HEK293 (cell line): ENCODE measurements around the gene COL1A1.

ENCODE experiments used
- BCL11A ChIP-seq: fragments of 450-650 bp; formaldehyde crosslinking; IDR thresholded peaks from 2 replicates; pipeline ENCODE4 v1.5.1; 2016; ENCODE audit warnings: low read depth, missing biosample characterization, missing genetic modification characterization
- BCL11B ChIP-seq: fragments of 450-650 bp; formaldehyde crosslinking; IDR thresholded peaks from 2 replicates; pipeline ENCODE4 v1.5.1; 2016; ENCODE audit warnings: low read depth, missing biosample characterization, missing genetic modification characterization
- GLIS1 ChIP-seq: fragments of 450-650 bp; formaldehyde crosslinking; IDR thresholded peaks from 2 replicates; pipeline ENCODE4 v1.5.1; 2016; ENCODE audit warnings: missing biosample characterization, missing genetic modification characterization
- IKZF3 ChIP-seq: fragments of 450-650 bp; IDR thresholded peaks from 2 replicates; pipeline ENCODE4 v1.5.0; 2018; ENCODE audit warnings: missing biosample characterization, mild to moderate bottlenecking, missing genetic modification characterization, moderate library complexity
- KLF7 ChIP-seq: fragments of 450-650 bp; formaldehyde crosslinking; IDR thresholded peaks from 2 replicates; pipeline ENCODE4 v1.5.1; 2016; ENCODE audit warnings: missing biosample characterization, missing genetic modification characterization, borderline replicate concordance
- KLF9 ChIP-seq: fragments of 450-650 bp; formaldehyde crosslinking; IDR thresholded peaks from 2 replicates; pipeline ENCODE4 v1.5.1; 2016; ENCODE audit warnings: missing biosample characterization, missing genetic modification characterization, low read depth
- PRDM1 ChIP-seq: fragments of 450-650 bp; formaldehyde crosslinking; IDR thresholded peaks from 2 replicates; pipeline ENCODE4; 2016; ENCODE audit warnings: missing biosample characterization, missing genetic modification characterization
- REST ChIP-seq: fragments of 450-650 bp; formaldehyde crosslinking; IDR thresholded peaks from 2 replicates; pipeline ENCODE4 v1.5.1; 2016; ENCODE audit warnings: missing biosample characterization, missing genetic modification characterization
- ZBTB11 ChIP-seq: fragments of 450-650 bp; formaldehyde crosslinking; conservative IDR thresholded peaks from 2 replicates; pipeline ENCODE4 v1.5.1; 2016; ENCODE audit warnings: low read depth, missing biosample characterization, missing genetic modification characterization
- ZBTB21 ChIP-seq: fragments of 450-650 bp; formaldehyde crosslinking; IDR thresholded peaks from 2 replicates; pipeline ENCODE4 v1.5.1; 2017; ENCODE audit warnings: missing biosample characterization, missing genetic modification characterization
- ZIC2 ChIP-seq: fragments of 450-650 bp; formaldehyde crosslinking; IDR thresholded peaks from 2 replicates; pipeline ENCODE4 v1.5.1; 2016; ENCODE audit warnings: missing biosample characterization, missing genetic modification characterization
- ZNF114 ChIP-seq: fragments of 450-650 bp; formaldehyde crosslinking; IDR thresholded peaks from 2 replicates; pipeline ENCODE4 v1.5.0; 2017; ENCODE audit warnings: missing biosample characterization, missing genetic modification characterization
- ZNF174 ChIP-seq: fragments of 450-650 bp; formaldehyde crosslinking; IDR thresholded peaks from 2 replicates; pipeline ENCODE4 v1.5.0; 2017; ENCODE audit warnings: missing biosample characterization, mild to moderate bottlenecking, missing genetic modification characterization
- ZNF18 ChIP-seq: fragments of 450-650 bp; formaldehyde crosslinking; IDR thresholded peaks from 2 replicates; pipeline ENCODE4 v1.5.1; 2016; ENCODE audit warnings: missing biosample characterization, missing genetic modification characterization
- ZNF248 ChIP-seq: fragments of 450-650 bp; formaldehyde crosslinking; IDR thresholded peaks from 2 replicates; pipeline ENCODE4 v1.5.1; 2017; ENCODE audit warnings: missing biosample characterization, missing genetic modification characterization
- ZNF335 ChIP-seq: fragments of 450-650 bp; formaldehyde crosslinking; conservative IDR thresholded peaks from 2 replicates; pipeline ENCODE4 v1.5.1; 2016; ENCODE audit warnings: missing biosample characterization, missing genetic modification characterization
- ZNF366 ChIP-seq: fragments of 450-650 bp; formaldehyde crosslinking; conservative IDR thresholded peaks from 2 replicates; pipeline ENCODE4 v1.5.1; 2016; ENCODE audit warnings: missing biosample characterization, missing genetic modification characterization
- ZNF398 ChIP-seq: fragments of 450-650 bp; formaldehyde crosslinking; IDR thresholded peaks from 2 replicates; pipeline ENCODE4 v1.5.1; 2017; ENCODE audit warnings: missing biosample characterization, missing genetic modification characterization
- ZNF426 ChIP-seq: fragments of 450-650 bp; formaldehyde crosslinking; IDR thresholded peaks from 2 replicates; pipeline ENCODE4 v1.5.1; 2017; ENCODE audit warnings: missing biosample characterization, missing genetic modification characterization, mild to moderate bottlenecking, inconsistent platforms, moderate library complexity
- ZNF610 ChIP-seq: fragments of 450-650 bp; formaldehyde crosslinking; IDR thresholded peaks from 2 replicates; pipeline ENCODE4 v1.5.1; 2016; ENCODE audit warnings: missing biosample characterization, missing genetic modification characterization, borderline replicate concordance
- ZNF660 ChIP-seq: fragments of 450-650 bp; IDR thresholded peaks from 2 replicates; pipeline ENCODE4 v1.5.1; 2018; ENCODE audit warnings: missing biosample characterization, mild to moderate bottlenecking, missing genetic modification characterization
- ZNF670 ChIP-seq: fragments of 450-650 bp; formaldehyde crosslinking; IDR thresholded peaks from 2 replicates; pipeline ENCODE4 v1.5.1; 2016; ENCODE audit warnings: missing biosample characterization, missing genetic modification characterization, low read depth
- ZNF777 ChIP-seq: fragments of 450-650 bp; formaldehyde crosslinking; IDR thresholded peaks from 2 replicates; pipeline ENCODE4 v1.5.1; 2017; ENCODE audit warnings: missing biosample characterization, missing genetic modification characterization, borderline replicate concordance
- ZNF843 ChIP-seq: fragments of 450-650 bp; formaldehyde crosslinking; IDR thresholded peaks from 2 replicates; pipeline ENCODE4 v1.5.1; 2016; ENCODE audit warnings: missing biosample characterization, missing genetic modification characterization
- ZXDB ChIP-seq: fragments of 450-650 bp; formaldehyde crosslinking; IDR thresholded peaks from 2 replicates; pipeline ENCODE4 v1.5.1; 2016; ENCODE audit warnings: missing biosample characterization, missing genetic modification characterization

COL1A1 gene

GRCh38 chr17:50151937-50152547 lies 49.4 kb downstream of the COL1A1 start (continued):
- TF ChIP-seq GLIS1: peak; percentile 76
- TF ChIP-seq KLF9 (tag by site-specific recombination): peak; percentile 75
- peak; percentile 67; the same call in 1 of the 2 replicates for TF ChIP-seq ZBTB21
- TF ChIP-seq ZNF670 (tag by site-specific recombination): no peak
- no peak; the same call in none of the 2 replicates for TF ChIP-seq ZNF660
- TF ChIP-seq ZNF248 (tag by site-specific recombination): no peak
- TF ChIP-seq ZNF426 (tag by site-specific recombination): no peak
- peak; percentile 99 for TF ChIP-seq ZNF398
- peak; percentile 79; the same call in 1 of the 2 replicates for TF ChIP-seq KLF7 (tag by site-specific recombination)
- TF ChIP-seq ZNF335 (tag by site-specific recombination): no peak
- TF ChIP-seq ZBTB11 (tag by site-specific recombination): peak; percentile 70
- TF ChIP-seq BCL11A (tag by site-specific recombination): peak; percentile 93
- peak; percentile 98 for TF ChIP-seq IKZF3
- no peak for TF ChIP-seq ZNF18 (tag by site-specific recombination)
- TF ChIP-seq ZNF366 (tag by site-specific recombination): peak; percentile 99
- TF ChIP-seq PRDM1 (tag by site-specific recombination): peak; percentile 5
- TF ChIP-seq ZNF610 (tag by site-specific recombination): peak; percentile 71
- TF ChIP-seq REST (tag by site-specific recombination): peak; percentile 54
- TF ChIP-seq ZIC2 (tag by site-specific recombination): peak; percentile 60
- TF ChIP-seq ZNF114: no peak
- no peak for TF ChIP-seq ZNF777 (tag by site-specific recombination)
- no peak for TF ChIP-seq ZNF174 (tag by site-specific recombination)
- 0 out of 2 replicates have a peak, but pooled peaks have one; percentile 48 for TF ChIP-seq ZNF843 (tag by site-specific recombination)
- peak; percentile 89 for TF ChIP-seq BCL11B (tag by site-specific recombination)
- peak; percentile 94 for TF ChIP-seq ZXDB (tag by site-specific recombination)
